ENCODE results near the gene SNX3. TPM values are rescaled to one million over a fixed set of nuclear protein-coding genes. Genes with fewer than 3 reads are reported as not detected.

Gene SNX3
- total RNA-seq, 1 experiment from 2014 or later, result 80.7 TPM

GRCh38 chr6:108253241-108253640 is 7.6 kb downstream of the SNX3 start:
- Histone ChIP-seq H3K4me2 (ENCODE audit: insufficient read depth, insufficient read length, low read length) (no peak overlapping the region), H4K5ac (ENCODE audit: insufficient read length, low read depth, low read length) (no peak overlapping the region), H3K56ac (ENCODE audit: insufficient read length, low read depth, low read length) (no peak overlapping the region), H3K9ac (ENCODE audit: extremely low read depth, insufficient read length, low read length) (no peak overlapping the region), H3K14ac (ENCODE audit: insufficient read depth, low read length) (no peak overlapping the region), H3K79me1 (ENCODE audit: insufficient read depth, low read depth, low read length, poor library complexity, severe bottlenecking) (peaks cover 2% of the 10 kb centered on the region), H4K8ac (replicated peaks; ENCODE audit: insufficient read length, low read depth, low read length) (no peak overlapping the region), H3K9me3 (ENCODE audit: control insufficient read depth, low read depth, low read length) (no peaks in the 10 kb centered on the region), H4K20me1 (ENCODE audit: control insufficient read depth, insufficient read depth, insufficient read length) (no peaks in the 10 kb centered on the region), H3K23me2 (ENCODE audit: insufficient read length, low read depth, low read length, poor library complexity, severe bottlenecking) (no peaks in the 10 kb centered on the region), H2BK12ac (ENCODE audit: insufficient read length, low read depth, low read length) (no peak overlapping the region), H2BK120ac (ENCODE audit: low read depth, low read length, poor library complexity, severe bottlenecking) (no peak overlapping the region), H4K91ac (ENCODE audit: insufficient read length, low read depth, low read length) (no peak overlapping the region), H3K23ac (ENCODE audit: insufficient read length, low read depth, low read length) (no peak overlapping the region), H3K4me1 (ENCODE audit: insufficient read depth, low read length) (no peaks in the 10 kb centered on the region), H2AFZ (ENCODE audit: low read length) (no peak overlapping the region), H3K4ac (ENCODE audit: low read depth, low read length) (no peak overlapping the region), H2BK5ac (ENCODE audit: insufficient read length, low read length) (no peak overlapping the region), H3K27me3 (ENCODE audit: insufficient read depth, low read length) (no peaks in the 10 kb centered on the region), H3T11ph (ENCODE audit: low read length) (no peak overlapping the region), H3K27ac (ENCODE audit: insufficient read length, low read depth, low read length) (no peak overlapping the region), H2BK15ac (ENCODE audit: low read depth, low read length) (no peak overlapping the region), H2AK5ac (ENCODE audit: insufficient read length, low read length) (no peak overlapping the region), H2BK20ac (ENCODE audit: low read depth, low read length, poor library complexity, severe bottlenecking) (no peak overlapping the region), H3K79me2 (ENCODE audit: insufficient read depth, low read length) (no peaks in the 10 kb centered on the region), H3K18ac (ENCODE audit: insufficient read length, low read depth, low read length) (no peak overlapping the region)
- Mint-ChIP-seq H3K36me3 (ENCODE audit: insufficient read depth in 1 of 3, low read depth in 3 of 3) (peaks cover 0 to 4% (median 0%) of the 10 kb centered on the region in 3 experiments; a peak in 2 of 7 replicates), H3K27ac (no peak overlapping the region), H3K9me3 (no peaks in the 10 kb centered on the region), H3K4me3 (no peak overlapping the region), H3K27me3 (ENCODE audit: low read depth) (no peaks in the 10 kb centered on the region), H3K4me1 (peaks cover 0 to under 1% of the 10 kb centered on the region in 2 experiments; a peak in 3 of 4 replicates)
- WGBS (ENCODE audit: extremely low coverage, insufficient read length, low lambda C conversion rate), result no CpG with 5 or more reads among the region's 1 CpG
- no peak for DNase-seq
- TF ChIP-seq CTCF (conservative IDR thresholded peaks at IDR 0.05), result no peak

All from H9 (cell line).